HepG2 (cell line): ENCODE measurements around the gene BBIP1. TPM values are rescaled to one million over a fixed set of nuclear protein-coding genes. Genes with fewer than 3 reads are reported as not detected.

Source experiments
- CREM ChIP-seq, 2 experiments: sonication (generic) in 1 of 2; formaldehyde crosslinking in 1 of 2; IDR thresholded peaks; 2 replicates each; pipeline versions ENCODE4 v1.4.0 to v1.6.1; 2016 to 2020; ENCODE audit warnings: antibody characterized with exemption in 1 of 2, mild to moderate bottlenecking in 1 of 2, missing genetic modification reagents in 1 of 2
- MZF1 ChIP-seq: sonication (generic); formaldehyde crosslinking; IDR thresholded peaks from 2 replicates; pipeline ENCODE4 v1.8.1; 2023; ENCODE audit warnings: mild to moderate bottlenecking, missing genetic modification reagents, borderline replicate concordance
- SP5 ChIP-seq: IDR thresholded peaks from 2 replicates; pipeline ENCODE4 v1.6.1; 2016; ENCODE audit warnings: low read depth, borderline replicate concordance
- TCF12 ChIP-seq, 2 experiments: fragments of 450-650 bp in 1 of 2; sonication (generic) in 1 of 2; formaldehyde crosslinking in 1 of 2; IDR thresholded peaks; 2 replicates each; pipeline versions ENCODE4 v1.6.1 to v1.8.0; 2017 to 2022; ENCODE audit warnings: antibody characterized with exemption in 1 of 2, mild to moderate bottlenecking in 1 of 2, missing genetic modification reagents in 1 of 2, moderate library complexity in 1 of 2
- YEATS4 ChIP-seq: sonication (generic); formaldehyde crosslinking; IDR thresholded peaks from 2 replicates; pipeline ENCODE4 v1.4.0; 2020; ENCODE audit warnings: missing genetic modification reagents, borderline replicate concordance
- ZBTB7B ChIP-seq: sonication (generic); formaldehyde crosslinking; IDR thresholded peaks from 2 replicates; pipeline ENCODE4 v1.4.0; 2020; ENCODE audit warnings: missing genetic modification reagents
- ZBTB8A ChIP-seq: sonication (generic); formaldehyde crosslinking; IDR thresholded peaks from 2 replicates; pipeline ENCODE4 v1.4.0; 2020; ENCODE audit warnings: mild to moderate bottlenecking, low read depth, missing genetic modification reagents, borderline replicate concordance
- ZNF335 ChIP-seq: sonication (generic); formaldehyde crosslinking; IDR thresholded peaks from 2 replicates; pipeline ENCODE4 v1.4.0; 2020; ENCODE audit warnings: missing genetic modification reagents
- ZNF792 ChIP-seq: IDR thresholded peaks from 2 replicates; pipeline ENCODE4 v1.6.1; 2016
- ZZZ3 ChIP-seq: sonication (generic); formaldehyde crosslinking; IDR thresholded peaks from 2 replicates; pipeline ENCODE4 v1.4.0; 2020; ENCODE audit warnings: missing genetic modification reagents, mild to moderate bottlenecking, borderline replicate concordance
- polyA plus RNA-seq, 8 experiments: library from polyadenylated mRNA; depleted of rRNA in 3 of 8; stranded (reverse) in 7 of 8; unstranded in 1 of 8; fragments of >200 nt; fragmentation: Illumina TruSeq in 4 of 8; extraction: Trizol in 4 of 8; gene quantifications; 2 replicates each; pipeline versions ENCODE4 v1.2.1 to v1.2.3, GENCODE V29; 2011 to 2016; ENCODE audit warnings: low read depth in 4 of 8, missing spikeins in 1 of 8, mixed read lengths in 1 of 8; ENCODE audit not compliant: insufficient read depth in 1 of 8
- total RNA-seq, 5 experiments: library from RNA; depleted of rRNA; stranded (reverse); fragments of >200 nt; fragmentation: Illumina TruSeq; extraction: Trizol; gene quantifications; 2 replicates each; pipeline ENCODE4 v1.2.3, GENCODE V29; 2016; ENCODE audit warnings: low read depth in 1 of 5
- TF ChIP-seq, protein P1 (sequence below): IDR thresholded peaks from 2 replicates; pipeline ENCODE4 v1.6.1; 2018; ENCODE audit warnings: missing genetic modification reagents, mild to moderate bottlenecking, missing compliant biosample characterization
- TF ChIP-seq, protein P2 (sequence below): sonication (generic); formaldehyde crosslinking; IDR thresholded peaks from 2 replicates; pipeline ENCODE4 v1.5.1; 2020; ENCODE audit warnings: mild to moderate bottlenecking, missing genetic modification reagents, moderate library complexity
- TF ChIP-seq, protein P3 (sequence below): sonication (generic); formaldehyde crosslinking; IDR thresholded peaks from 2 replicates; pipeline ENCODE4 v1.4.0; 2020; ENCODE audit warnings: missing genetic modification reagents, borderline replicate concordance
- TF ChIP-seq, protein P4 (sequence below): sonication (generic); formaldehyde crosslinking; IDR thresholded peaks from 2 replicates; pipeline ENCODE4 v1.9.0; 2022; ENCODE audit warnings: low read depth, missing genetic modification reagents
- TF ChIP-seq, protein P5 (sequence below): sonication (generic); formaldehyde crosslinking; IDR thresholded peaks from 2 replicates; pipeline ENCODE4 v1.5.1; 2020; ENCODE audit warnings: mild to moderate bottlenecking, missing genetic modification reagents, borderline replicate concordance

The BBIP1 gene
- total and polyA plus RNA-seq, 2 of the 13 experiments (the other 11 are each of a cell fraction or from before 2014, with no cell fraction given), result 18.3 to 24.1 TPM

DNA sequence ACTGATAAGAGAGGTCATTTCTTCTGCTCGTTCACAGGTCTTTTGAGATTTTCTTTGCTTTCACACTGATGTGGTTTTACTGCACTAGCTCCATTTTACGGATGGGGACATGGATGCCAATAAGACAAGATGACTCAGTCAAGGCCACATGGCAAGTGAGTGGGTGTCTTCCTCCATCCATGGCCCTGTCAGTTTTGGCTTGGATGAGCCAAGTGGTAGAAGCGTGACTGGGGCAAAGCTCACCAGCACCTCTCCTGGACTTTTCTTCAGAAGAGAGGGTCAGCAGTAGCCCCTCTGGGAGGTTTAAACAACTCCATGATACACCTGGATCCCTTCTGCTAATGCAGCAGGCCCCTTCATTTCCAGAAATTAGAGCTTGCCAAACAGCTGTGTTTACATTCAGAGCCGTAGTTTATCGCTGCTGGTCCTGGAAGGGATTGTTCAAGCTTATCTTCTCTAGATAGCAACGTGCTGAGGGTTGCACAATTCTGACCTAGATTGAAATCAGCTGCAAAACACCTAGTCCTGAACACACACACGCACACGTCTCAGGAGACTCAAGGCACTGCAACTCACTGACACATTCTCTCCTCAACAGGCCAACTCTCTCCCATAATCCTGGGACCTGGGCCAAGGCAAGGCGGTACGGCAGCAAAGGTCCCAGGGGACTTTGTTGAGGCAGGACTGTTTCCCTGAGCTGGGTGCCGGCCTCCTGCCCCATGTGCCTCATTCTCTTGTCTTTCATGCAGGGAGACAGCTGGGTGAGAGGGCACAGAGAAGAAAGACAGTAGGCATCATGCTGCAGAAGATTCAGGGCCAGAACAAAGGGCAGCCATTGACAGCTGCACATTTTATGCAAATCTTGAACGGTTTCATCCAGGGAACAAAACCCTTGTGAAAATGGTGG is 61.5 kb downstream of the BBIP1 start (continued):
- TF ChIP-seq, protein P1, sequence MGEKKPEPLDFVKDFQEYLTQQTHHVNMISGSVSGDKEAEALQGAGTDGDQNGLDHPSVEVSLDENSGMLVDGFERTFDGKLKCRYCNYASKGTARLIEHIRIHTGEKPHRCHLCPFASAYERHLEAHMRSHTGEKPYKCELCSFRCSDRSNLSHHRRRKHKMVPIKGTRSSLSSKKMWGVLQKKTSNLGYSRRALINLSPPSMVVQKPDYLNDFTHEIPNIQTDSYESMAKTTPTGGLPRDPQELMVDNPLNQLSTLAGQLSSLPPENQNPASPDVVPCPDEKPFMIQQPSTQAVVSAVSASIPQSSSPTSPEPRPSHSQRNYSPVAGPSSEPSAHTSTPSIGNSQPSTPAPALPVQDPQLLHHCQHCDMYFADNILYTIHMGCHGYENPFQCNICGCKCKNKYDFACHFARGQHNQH (CRISPR knock-in tag), result peak; percentile 57; the same call in 1 of the 2 replicates
- TF ChIP-seq, protein P2, sequence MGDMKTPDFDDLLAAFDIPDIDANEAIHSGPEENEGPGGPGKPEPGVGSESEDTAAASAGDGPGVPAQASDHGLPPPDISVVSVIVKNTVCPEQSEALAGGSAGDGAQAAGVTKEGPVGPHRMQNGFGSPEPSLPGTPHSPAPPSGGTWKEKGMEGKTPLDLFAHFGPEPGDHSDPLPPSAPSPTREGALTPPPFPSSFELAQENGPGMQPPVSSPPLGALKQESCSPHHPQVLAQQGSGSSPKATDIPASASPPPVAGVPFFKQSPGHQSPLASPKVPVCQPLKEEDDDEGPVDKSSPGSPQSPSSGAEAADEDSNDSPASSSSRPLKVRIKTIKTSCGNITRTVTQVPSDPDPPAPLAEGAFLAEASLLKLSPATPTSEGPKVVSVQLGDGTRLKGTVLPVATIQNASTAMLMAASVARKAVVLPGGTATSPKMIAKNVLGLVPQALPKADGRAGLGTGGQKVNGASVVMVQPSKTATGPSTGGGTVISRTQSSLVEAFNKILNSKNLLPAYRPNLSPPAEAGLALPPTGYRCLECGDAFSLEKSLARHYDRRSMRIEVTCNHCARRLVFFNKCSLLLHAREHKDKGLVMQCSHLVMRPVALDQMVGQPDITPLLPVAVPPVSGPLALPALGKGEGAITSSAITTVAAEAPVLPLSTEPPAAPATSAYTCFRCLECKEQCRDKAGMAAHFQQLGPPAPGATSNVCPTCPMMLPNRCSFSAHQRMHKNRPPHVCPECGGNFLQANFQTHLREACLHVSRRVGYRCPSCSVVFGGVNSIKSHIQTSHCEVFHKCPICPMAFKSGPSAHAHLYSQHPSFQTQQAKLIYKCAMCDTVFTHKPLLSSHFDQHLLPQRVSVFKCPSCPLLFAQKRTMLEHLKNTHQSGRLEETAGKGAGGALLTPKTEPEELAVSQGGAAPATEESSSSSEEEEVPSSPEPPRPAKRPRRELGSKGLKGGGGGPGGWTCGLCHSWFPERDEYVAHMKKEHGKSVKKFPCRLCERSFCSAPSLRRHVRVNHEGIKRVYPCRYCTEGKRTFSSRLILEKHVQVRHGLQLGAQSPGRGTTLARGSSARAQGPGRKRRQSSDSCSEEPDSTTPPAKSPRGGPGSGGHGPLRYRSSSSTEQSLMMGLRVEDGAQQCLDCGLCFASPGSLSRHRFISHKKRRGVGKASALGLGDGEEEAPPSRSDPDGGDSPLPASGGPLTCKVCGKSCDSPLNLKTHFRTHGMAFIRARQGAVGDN, result peak; percentile 54
- TF ChIP-seq ZBTB8A, result no peak
- no peak for TF ChIP-seq ZZZ3
- TF ChIP-seq TCF12 (IDR thresholded peaks at IDR 0.05), result no peak
- TF ChIP-seq TCF12 (CRISPR knock-in tag; IDR thresholded peaks at IDR 0.05), result 0 out of 2 replicates have a peak, but pooled peaks have one; percentile 22
- TF ChIP-seq ZBTB7B, result peak; percentile 53; the same call in 1 of the 2 replicates
- peak; percentile 38; the same call in 1 of the 2 replicates for TF ChIP-seq CREM (IDR thresholded peaks at IDR 0.05)
- TF ChIP-seq CREM (CRISPR knock-in tag; IDR thresholded peaks at IDR 0.05), result no peak
- TF ChIP-seq, protein P3, sequence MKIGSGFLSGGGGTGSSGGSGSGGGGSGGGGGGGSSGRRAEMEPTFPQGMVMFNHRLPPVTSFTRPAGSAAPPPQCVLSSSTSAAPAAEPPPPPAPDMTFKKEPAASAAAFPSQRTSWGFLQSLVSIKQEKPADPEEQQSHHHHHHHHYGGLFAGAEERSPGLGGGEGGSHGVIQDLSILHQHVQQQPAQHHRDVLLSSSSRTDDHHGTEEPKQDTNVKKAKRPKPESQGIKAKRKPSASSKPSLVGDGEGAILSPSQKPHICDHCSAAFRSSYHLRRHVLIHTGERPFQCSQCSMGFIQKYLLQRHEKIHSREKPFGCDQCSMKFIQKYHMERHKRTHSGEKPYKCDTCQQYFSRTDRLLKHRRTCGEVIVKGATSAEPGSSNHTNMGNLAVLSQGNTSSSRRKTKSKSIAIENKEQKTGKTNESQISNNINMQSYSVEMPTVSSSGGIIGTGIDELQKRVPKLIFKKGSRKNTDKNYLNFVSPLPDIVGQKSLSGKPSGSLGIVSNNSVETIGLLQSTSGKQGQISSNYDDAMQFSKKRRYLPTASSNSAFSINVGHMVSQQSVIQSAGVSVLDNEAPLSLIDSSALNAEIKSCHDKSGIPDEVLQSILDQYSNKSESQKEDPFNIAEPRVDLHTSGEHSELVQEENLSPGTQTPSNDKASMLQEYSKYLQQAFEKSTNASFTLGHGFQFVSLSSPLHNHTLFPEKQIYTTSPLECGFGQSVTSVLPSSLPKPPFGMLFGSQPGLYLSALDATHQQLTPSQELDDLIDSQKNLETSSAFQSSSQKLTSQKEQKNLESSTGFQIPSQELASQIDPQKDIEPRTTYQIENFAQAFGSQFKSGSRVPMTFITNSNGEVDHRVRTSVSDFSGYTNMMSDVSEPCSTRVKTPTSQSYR (CRISPR knock-in tag), result no peak
- TF ChIP-seq YEATS4 (CRISPR knock-in tag), result peak; percentile 43; the same call in 1 of the 2 replicates
- TF ChIP-seq, protein P4, sequence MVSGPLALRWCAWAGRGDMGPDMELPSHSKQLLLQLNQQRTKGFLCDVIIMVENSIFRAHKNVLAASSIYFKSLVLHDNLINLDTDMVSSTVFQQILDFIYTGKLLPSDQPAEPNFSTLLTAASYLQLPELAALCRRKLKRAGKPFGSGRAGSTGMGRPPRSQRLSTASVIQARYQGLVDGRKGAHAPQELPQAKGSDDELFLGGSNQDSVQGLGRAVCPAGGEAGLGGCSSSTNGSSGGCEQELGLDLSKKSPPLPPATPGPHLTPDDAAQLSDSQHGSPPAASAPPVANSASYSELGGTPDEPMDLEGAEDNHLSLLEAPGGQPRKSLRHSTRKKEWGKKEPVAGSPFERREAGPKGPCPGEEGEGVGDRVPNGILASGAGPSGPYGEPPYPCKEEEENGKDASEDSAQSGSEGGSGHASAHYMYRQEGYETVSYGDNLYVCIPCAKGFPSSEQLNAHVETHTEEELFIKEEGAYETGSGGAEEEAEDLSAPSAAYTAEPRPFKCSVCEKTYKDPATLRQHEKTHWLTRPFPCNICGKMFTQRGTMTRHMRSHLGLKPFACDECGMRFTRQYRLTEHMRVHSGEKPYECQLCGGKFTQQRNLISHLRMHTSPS (CRISPR knock-in tag), result peak; percentile 40; the same call in 1 of the 2 replicates
- no peak for TF ChIP-seq ZNF335 (CRISPR knock-in tag)
- TF ChIP-seq ZNF792, result 0 out of 2 replicates have a peak, but pooled peaks have one; percentile 48
- TF ChIP-seq, protein P5, sequence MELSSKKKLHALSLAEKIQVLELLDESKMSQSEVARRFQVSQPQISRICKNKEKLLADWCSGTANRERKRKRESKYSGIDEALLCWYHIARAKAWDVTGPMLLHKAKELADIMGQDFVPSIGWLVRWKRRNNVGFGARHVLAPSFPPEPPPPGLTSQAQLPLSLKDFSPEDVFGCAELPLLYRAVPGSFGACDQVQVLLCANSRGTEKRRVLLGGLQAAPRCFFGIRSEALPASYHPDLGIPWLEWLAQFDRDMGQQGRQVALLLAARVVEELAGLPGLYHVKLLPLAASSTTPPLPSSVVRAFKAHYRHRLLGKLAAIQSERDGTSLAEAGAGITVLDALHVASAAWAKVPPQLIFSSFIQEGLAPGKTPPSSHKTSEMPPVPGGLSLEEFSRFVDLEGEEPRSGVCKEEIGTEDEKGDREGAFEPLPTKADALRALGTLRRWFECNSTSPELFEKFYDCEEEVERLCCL (CRISPR knock-in tag), result 0 out of 2 replicates have a peak, but pooled peaks have one; percentile 53
- TF ChIP-seq SP5 (CRISPR knock-in tag), result peak; percentile 29; the same call in 1 of the 2 replicates
- no peak for TF ChIP-seq MZF1 (CRISPR knock-in tag)
